GM23338 (cell line): ENCODE data around the gene PDCD1. TPM values are rescaled to one million over a fixed set of nuclear protein-coding genes. Genes with fewer than 3 reads are reported as not detected.

Experiments
- ATAC-seq: fragments of 200-7000 bp; cut with Tn5 transposase; 3 replicates; pipeline ENCODE4 v1.9.1; 2020
- DNase-seq: peaks from one replicate; pipeline ENCODE4 v3.0.0-alpha.2; 2015; ENCODE audit warnings: low spot score
- H2AFZ ChIP-seq: fragments of 200-600 bp; sonication (generic); 2 replicates; pipeline ENCODE4 v1.8.0; 2016; ENCODE audit warnings: antibody characterized with exemption, mild to moderate bottlenecking, moderate library complexity
- H3F3A ChIP-seq: fragments of 200-600 bp; sonication (generic); replicated peaks from 2 replicates; pipeline ENCODE4 v1.8.0; 2017; ENCODE audit warnings: antibody characterized with exemption, mixed run types, low read depth
- H3K27ac ChIP-seq: fragments of 200-600 bp; sonication (generic); 2 replicates; pipeline ENCODE4 v1.6.1; 2016; ENCODE audit warnings: low read depth
- H3K27me3 ChIP-seq: fragments of 200-600 bp; sonication (generic); 2 replicates; pipeline ENCODE4 v1.8.0; 2016; ENCODE audit warnings: mild to moderate bottlenecking, mixed run types, moderate library complexity; ENCODE audit not compliant: insufficient read depth
- H3K36me3 ChIP-seq: fragments of 200-600 bp; sonication (generic); 2 replicates; pipeline ENCODE4 v1.8.0; 2016; ENCODE audit warnings: mild to moderate bottlenecking; ENCODE audit not compliant: insufficient read depth
- H3K4me1 ChIP-seq: fragments of 200-600 bp; sonication (generic); 2 replicates; pipeline ENCODE4 v1.8.0; 2016; ENCODE audit warnings: mild to moderate bottlenecking, moderate library complexity; ENCODE audit not compliant: insufficient read depth
- H3K4me2 ChIP-seq: fragments of 200-600 bp; sonication (generic); 2 replicates; pipeline ENCODE4 v1.7.1; 2017; ENCODE audit warnings: mixed run types
- H3K4me3 ChIP-seq: fragments of 200-600 bp; sonication (generic); 2 replicates; pipeline ENCODE4 v1.6.1; 2016; ENCODE audit warnings: mixed run types
- H3K79me2 ChIP-seq: fragments of 200-600 bp; sonication (generic); replicated peaks from 2 replicates; pipeline ENCODE4 v1.8.0; 2017; ENCODE audit warnings: mild to moderate bottlenecking; ENCODE audit not compliant: insufficient read depth
- H3K9me2 ChIP-seq: fragments of 200-600 bp; sonication (generic); 2 replicates; pipeline ENCODE4 v1.8.0; 2017; ENCODE audit not compliant: insufficient read depth
- H4K20me1 ChIP-seq: fragments of 200-600 bp; sonication (generic); replicated peaks from 2 replicates; pipeline ENCODE4 v1.8.0; 2017; ENCODE audit warnings: mild to moderate bottlenecking; ENCODE audit not compliant: insufficient read depth
- H3K27ac Mint-ChIP-seq: 2 replicates; pipeline ENCODE4 v1.8.0; 2020; ENCODE audit warnings: inconsistent platforms, mild to moderate bottlenecking, moderate library complexity, mixed read lengths
- H3K27me3 Mint-ChIP-seq: 3 replicates; pipeline ENCODE4 v1.8.0; 2022; ENCODE audit warnings: low read depth, mild to moderate bottlenecking, moderate library complexity, mixed read lengths, inconsistent platforms; ENCODE audit not compliant: insufficient read depth, poor library complexity
- H3K36me3 Mint-ChIP-seq: 3 replicates; pipeline ENCODE4 v1.8.0; 2021; ENCODE audit warnings: low read depth, mild to moderate bottlenecking, inconsistent platforms, moderate library complexity, mixed read lengths
- H3K4me1 Mint-ChIP-seq: 3 replicates; pipeline ENCODE4 v1.8.0; 2020; ENCODE audit warnings: mild to moderate bottlenecking, inconsistent platforms, mixed read lengths
- H3K4me3 Mint-ChIP-seq: 3 replicates; pipeline ENCODE4 v1.8.0; 2021; ENCODE audit warnings: moderate library complexity, mild to moderate bottlenecking, inconsistent platforms, mixed read lengths
- H3K9me3 Mint-ChIP-seq: 3 replicates; pipeline ENCODE4 v1.8.0; 2020; ENCODE audit warnings: moderate library complexity, mild to moderate bottlenecking, inconsistent platforms, mixed read lengths
- EZH2phosphoT487 ChIP-seq: fragments of 200-600 bp; sonication (generic); IDR thresholded peaks from one replicate; pipeline ENCODE4 v1.8.1; 2018; ENCODE audit warnings: antibody characterized with exemption; ENCODE audit not compliant: unreplicated experiment
- JUNB ChIP-seq: IDR thresholded peaks from one replicate; pipeline ENCODE4 v1.6.1; 2016; ENCODE audit warnings: antibody characterized with exemption; ENCODE audit not compliant: unreplicated experiment
- POLR2AphosphoS5 ChIP-seq: IDR thresholded peaks from 2 replicates; pipeline ENCODE4 v1.6.1; 2016; ENCODE audit warnings: antibody characterized with exemption, low read depth
- ZNF114 ChIP-seq: fragments of 250-450 bp; sonication (Bioruptor Pico); IDR thresholded peaks from 2 replicates; pipeline ENCODE4 v1.5.0; 2020; ENCODE audit warnings: mild to moderate bottlenecking, moderate library complexity
- ZNF462 ChIP-seq: fragments of 250-450 bp; sonication (Bioruptor Pico); IDR thresholded peaks from 2 replicates; pipeline ENCODE4 v1.5.0; 2020; ENCODE audit warnings: mild to moderate bottlenecking, moderate library complexity
- polyA plus RNA-seq: library from polyadenylated mRNA; unstranded; fragments of >200 nt; fragmentation: Nextera tagmentation; extraction: Ambion mirVana; gene quantifications from 2 replicates; pipeline ENCODE4 v1.2.1, GENCODE V29; 2016
- total RNA-seq: library from RNA; depleted of rRNA; stranded (reverse); fragments of >200 nt; shearing (Covaris generic); gene quantifications from 2 replicates; pipeline ENCODE4 v1.2.3, GENCODE V29; 2014

The PDCD1 gene
- total and polyA plus RNA-seq, 2 experiments from 2014 or later = 0.34 to 0.38 TPM

DNA sequence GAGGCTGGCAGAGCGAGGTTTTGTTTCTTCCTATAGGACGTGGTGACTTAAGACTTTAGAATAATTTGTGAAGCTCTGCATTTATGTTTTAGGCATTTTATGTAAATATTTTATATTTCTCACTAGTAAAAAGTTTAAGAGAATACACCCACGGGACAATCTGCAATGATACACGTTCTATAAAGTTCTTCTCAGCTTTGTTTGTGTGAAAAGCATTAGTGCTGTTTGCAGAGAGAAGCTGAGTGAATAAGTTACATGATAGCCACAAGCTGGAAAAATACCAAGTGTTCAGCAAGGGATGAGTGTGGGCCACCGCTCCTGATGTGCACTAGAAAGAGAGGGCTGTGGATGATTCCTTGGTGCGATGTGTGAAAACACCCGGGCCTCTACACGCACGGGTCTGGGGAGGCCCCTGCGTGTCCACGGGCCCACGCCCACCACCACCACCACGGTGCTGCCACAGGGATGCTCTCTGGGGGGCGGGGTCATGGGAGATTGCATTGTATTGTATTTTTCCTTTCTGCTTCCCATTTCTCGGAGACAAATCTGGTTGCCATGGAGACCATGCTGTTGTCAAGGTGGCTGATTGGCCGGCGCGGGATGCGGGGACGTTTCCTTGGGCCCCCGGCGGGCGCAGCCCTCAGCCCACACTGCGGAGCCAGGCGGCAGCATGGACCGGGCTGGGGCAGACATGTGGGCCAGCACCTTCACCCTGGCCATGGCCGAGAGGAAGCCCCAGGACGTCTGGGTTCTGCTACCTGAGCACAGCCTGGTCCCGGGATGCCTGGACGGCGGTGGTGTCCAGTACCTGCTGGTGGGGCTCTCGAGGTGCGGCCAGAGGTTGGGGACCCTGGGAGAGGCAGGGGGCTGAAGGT lies 10.6 kb upstream of the PDCD1 start, which contains the start of gene RTP5:
Gene RTP5, plus strand, starts transcription at position 643 of the 875 bp plus-strand sequence. Its CDS starts 28 bp downstream, at position 671.
- no peaks in the 10 kb centered on the region for H3K27me3 ChIP-seq
- no peak within 1 kb of the TSS for H3K4me2 ChIP-seq
- H3K36me3 Mint-ChIP-seq = peaks cover 3% of the 10 kb centered on the region; the same call in 2 of the 3 replicates
- H2AFZ ChIP-seq = no peak within 1 kb of the TSS
- no peak within 1 kb of the TSS for H3K27ac ChIP-seq
- H3K27me3 Mint-ChIP-seq = peaks cover 13% of the 10 kb centered on the region
- H3K4me3 Mint-ChIP-seq = no peak within 1 kb of the TSS
- H3K27ac Mint-ChIP-seq = no peak within 1 kb of the TSS
- ATAC-seq = no peak
- H3K9me3 Mint-ChIP-seq = peaks cover 12% of the 10 kb centered on the region
- no peaks in the 10 kb centered on the region for H3K36me3 ChIP-seq
- no peaks in the 10 kb centered on the region for H3K79me2 ChIP-seq
- peaks cover 9% of the 10 kb centered on the region; the same call in 1 of the 2 replicates for H3F3A ChIP-seq
- no peaks in the 10 kb centered on the region for H3K9me2 ChIP-seq
- H3K4me1 ChIP-seq = no peaks in the 10 kb centered on the region
- peaks cover 16% of the 10 kb centered on the region for H3K4me1 Mint-ChIP-seq
- H3K4me3 ChIP-seq = no peak within 1 kb of the TSS
- H4K20me1 ChIP-seq = no peaks in the 10 kb centered on the region
- DNase-seq = no peak
- no peak for TF ChIP-seq ZNF114
- TF ChIP-seq ZNF462 = no peak
- TF ChIP-seq EZH2phosphoT487 = no peak
- TF ChIP-seq POLR2AphosphoS5 = no peak

GRCh38 chr2:241868661-241869081 lies 10.0 kb upstream of the PDCD1 start:
- Histone ChIP-seq H3K27ac (no peak overlapping the region), H3K4me3 (no peak overlapping the region), H3K79me2 (no peaks in the 10 kb centered on the region), H3K36me3 (no peaks in the 10 kb centered on the region), H3K9me2 (no peaks in the 10 kb centered on the region), H3F3A (peaks cover 9% of the 10 kb centered on the region; the same call in 1 of the 2 replicates), H3K4me1 (no peaks in the 10 kb centered on the region), H4K20me1 (no peaks in the 10 kb centered on the region), H3K27me3 (no peaks in the 10 kb centered on the region), H3K4me2 (no peak overlapping the region), H2AFZ (no peak overlapping the region)
- Mint-ChIP-seq H3K4me1 (peaks cover 20% of the 10 kb centered on the region), H3K9me3 (peaks cover 10% of the 10 kb centered on the region), H3K27me3 (peaks cover 14% of the 10 kb centered on the region), H3K36me3 (no peaks in the 10 kb centered on the region; the same call in 2 of the 3 replicates), H3K27ac (no peak overlapping the region), H3K4me3 (no peak overlapping the region)
- TF ChIP-seq ZNF462 (no peak), JUNB (no peak), ZNF114 (no peak)
- no peak for DNase-seq
- no peak for ATAC-seq
